ENCODE measurements around the gene HMGCS2. TPM values are rescaled to one million over a fixed set of nuclear protein-coding genes. Genes with fewer than 3 reads are reported as not detected.

Gene HMGCS2
- total and polyA plus RNA-seq, 9 of the 15 experiments (the other 6 are each of a cell fraction or from before 2014, with no cell fraction given) = 0.13 TPM; not detected in 8

DNA sequence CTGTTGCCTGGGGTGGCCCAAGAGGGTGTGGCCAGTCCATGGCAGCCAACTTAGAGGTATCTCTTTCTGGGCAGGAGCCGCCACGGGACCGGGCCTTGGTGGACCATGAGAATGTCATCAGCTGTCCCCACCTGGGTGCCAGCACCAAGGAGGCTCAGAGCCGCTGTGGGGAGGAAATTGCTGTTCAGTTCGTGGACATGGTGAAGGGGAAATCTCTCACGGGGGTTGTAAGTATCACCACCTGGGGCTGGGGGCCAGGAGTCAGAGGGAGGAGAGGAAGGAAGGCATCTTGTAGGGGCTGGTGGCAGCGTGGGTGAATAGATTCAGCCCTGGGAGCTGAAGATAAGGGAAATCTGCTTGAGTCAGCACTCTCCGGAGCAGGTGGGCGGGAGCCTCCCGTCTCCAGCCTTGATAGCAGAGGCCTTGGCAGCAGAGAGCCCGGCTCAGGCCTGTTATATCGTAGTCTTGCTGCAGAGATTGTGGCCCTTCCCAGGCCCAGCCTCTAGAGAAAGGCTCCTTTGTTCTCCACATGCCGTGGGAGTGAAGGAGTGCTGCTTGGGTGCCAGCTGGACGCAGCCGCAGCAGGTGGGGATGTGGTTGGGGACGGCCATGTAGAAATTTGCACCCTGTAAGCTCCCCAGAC, 31.5 kb downstream of the HMGCS2 start (continued):
- TF ChIP-seq ZNF609 (CRISPR knock-in tag; IDR thresholded peaks at IDR 0.05; ENCODE audit: borderline replicate concordance) (no peak), SRSF1 (IDR thresholded peaks at IDR 0.05; ENCODE audit: low read depth, low read length) (no peak), RB1 (IDR thresholded peaks at IDR 0.05; ENCODE audit: low read depth) (0 out of 2 replicates have a peak, but pooled peaks have one; percentile 58), CCNT2 (IDR thresholded peaks at IDR 0.05; ENCODE audit: borderline replicate concordance, extremely low read depth, insufficient read length, low read depth, low read length) (peak; percentile 94), ZNF253 (CRISPR knock-in tag; conservative IDR thresholded peaks at IDR 0.05) (no peak), MTA2 (IDR thresholded peaks at IDR 0.05; ENCODE audit: low read depth) (peak; percentile 95), ZNF76 (CRISPR knock-in tag; IDR thresholded peaks at IDR 0.05; ENCODE audit: borderline replicate concordance) (no peak), ZNF436 (CRISPR knock-in tag; IDR thresholded peaks at IDR 0.05) (no peak), FOS (IDR thresholded peaks at IDR 0.05; ENCODE audit: extremely low read depth, insufficient read length) (no peak), ZKSCAN8 (CRISPR knock-in tag; IDR thresholded peaks at IDR 0.05) (peak; percentile 81; the same call in 1 of the 2 replicates), XRCC4 (IDR thresholded peaks at IDR 0.05; ENCODE audit: extremely low read depth, insufficient read depth, insufficient read length) (no peak), ASH1L (IDR thresholded peaks at IDR 0.05; ENCODE audit: borderline replicate concordance, low read depth, partially characterized antibody) (no peak)
- TF ChIP-seq, protein P1, sequence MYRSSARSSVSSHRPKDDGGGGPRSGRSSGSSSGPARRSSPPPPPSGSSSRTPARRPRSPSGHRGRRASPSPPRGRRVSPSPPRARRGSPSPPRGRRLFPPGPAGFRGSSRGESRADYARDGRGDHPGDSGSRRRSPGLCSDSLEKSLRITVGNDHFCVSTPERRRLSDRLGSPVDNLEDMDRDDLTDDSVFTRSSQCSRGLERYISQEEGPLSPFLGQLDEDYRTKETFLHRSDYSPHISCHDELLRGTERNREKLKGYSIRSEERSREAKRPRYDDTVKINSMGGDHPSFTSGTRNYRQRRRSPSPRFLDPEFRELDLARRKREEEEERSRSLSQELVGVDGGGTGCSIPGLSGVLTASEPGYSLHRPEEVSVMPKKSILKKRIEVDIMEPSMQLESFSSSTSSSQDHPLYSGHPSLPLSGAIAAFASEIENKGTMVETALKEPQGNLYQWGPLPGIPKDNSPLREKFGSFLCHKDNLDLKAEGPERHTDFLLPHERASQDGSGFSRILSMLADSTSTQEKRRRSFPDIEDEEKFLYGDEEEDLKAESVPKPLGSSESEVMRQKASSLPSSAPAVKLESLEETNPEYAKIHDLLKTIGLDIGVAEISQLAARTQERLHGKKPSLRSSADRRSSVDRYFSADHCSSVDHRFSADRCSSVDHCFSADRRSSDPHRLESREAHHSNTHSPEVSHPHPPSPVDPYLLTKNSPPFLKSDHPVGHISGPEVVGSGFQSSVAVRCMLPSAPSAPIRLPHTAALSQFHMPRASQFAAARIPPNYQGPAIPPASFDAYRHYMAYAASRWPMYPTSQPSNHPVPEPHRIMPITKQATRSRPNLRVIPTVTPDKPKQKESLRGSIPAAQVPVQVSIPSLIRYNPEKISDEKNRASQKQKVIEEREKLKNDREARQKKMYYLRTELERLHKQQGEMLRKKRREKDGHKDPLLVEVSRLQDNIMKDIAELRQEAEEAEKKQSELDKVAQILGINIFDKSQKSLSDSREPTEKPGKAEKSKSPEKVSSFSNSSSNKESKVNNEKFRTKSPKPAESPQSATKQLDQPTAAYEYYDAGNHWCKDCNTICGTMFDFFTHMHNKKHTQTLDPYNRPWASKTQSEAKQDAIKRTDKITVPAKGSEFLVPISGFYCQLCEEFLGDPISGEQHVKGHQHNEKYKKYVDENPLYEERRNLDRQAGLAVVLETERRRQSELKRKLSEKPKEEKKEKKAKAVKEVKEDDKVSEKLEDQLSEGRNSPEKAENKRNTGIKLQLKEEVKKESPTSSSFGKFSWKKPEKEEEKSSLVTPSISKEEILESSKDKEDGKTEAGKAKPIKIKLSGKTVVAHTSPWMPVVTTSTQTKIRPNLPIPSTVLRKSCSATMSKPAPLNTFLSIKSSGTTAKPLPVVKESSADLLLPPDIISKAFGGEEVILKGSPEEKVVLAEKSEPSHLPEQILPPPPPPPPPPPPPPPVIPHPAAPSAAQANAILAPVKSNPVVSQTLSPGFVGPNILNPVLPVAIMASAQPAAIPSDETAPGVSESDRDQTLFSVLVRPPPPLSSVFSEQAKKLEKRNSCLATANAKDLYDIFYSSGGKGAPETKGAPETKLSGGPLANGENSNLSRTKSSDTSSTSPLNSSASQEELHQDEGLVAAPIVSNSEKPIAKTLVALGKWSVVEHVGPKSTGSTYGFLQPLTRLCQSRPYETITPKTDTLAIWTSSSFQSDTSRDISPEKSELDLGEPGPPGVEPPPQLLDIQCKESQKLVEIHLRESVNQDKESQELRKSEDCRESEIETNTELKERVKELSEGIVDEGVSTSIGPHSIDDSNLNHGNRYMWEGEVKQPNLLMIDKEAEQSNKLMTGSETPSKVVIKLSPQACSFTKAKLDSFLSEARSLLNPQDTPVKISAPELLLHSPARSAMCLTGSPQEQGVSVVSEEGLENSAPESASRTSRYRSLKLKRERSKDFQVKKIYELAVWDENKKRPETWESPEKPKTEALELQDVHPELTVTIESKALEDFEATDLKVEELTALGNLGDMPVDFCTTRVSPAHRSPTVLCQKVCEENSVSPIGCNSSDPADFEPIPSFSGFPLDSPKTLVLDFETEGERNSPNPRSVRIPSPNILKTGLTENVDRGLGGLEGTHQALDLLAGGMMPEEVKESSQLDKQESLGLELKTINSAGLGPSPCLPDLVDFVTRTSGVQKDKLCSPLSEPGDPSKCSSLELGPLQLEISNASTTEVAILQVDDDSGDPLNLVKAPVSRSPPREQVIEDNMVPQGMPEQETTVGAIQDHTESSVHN (IDR thresholded peaks at IDR 0.05; ENCODE audit: borderline replicate concordance in 1 of 2, low read depth in 1 of 2) = no peak

Data from K562 (cell line).